HEK293 (cell line): ENCODE data around the gene NUDT5.
A peak's percentile ranks its signal among the peaks of the same experiment; 100 is the strongest.

Source experiments
- CTCF ChIA-PET: fragments of 350-600 bp; formaldehyde crosslinking; extraction: SDS; loops from one replicate; lab custom pipeline; 2021; ENCODE audit warnings: antibody characterized with exemption; lab: Yijun Ruan, JAX
- POLR2A ChIA-PET: fragments of 300-600 bp; formaldehyde crosslinking; extraction: SDS; loops from one replicate; lab custom pipeline; 2020; ENCODE audit warnings: antibody characterized with exemption, inconsistent platforms; lab: Yijun Ruan, JAX
- H3K27ac ChIP-seq: fragments of 200-500 bp; sonication (Bioruptor generic); 2 replicates; pipeline ENCODE4 v1.5.1; 2014; ENCODE audit warnings: low read depth, low read length, control low read depth, inconsistent platforms; ENCODE audit errors: extremely low read depth
- H3K36me3 ChIP-seq, 2 experiments: fragments of 200-500 bp in 1 of 2; sonication (Bioruptor generic) in 1 of 2; 1 replicate in 1 of 2; 2 replicates in 1 of 2; pipeline ENCODE4 v1.5.1; 2014 to 2017; ENCODE audit warnings: inconsistent platforms in 2 of 2, low read length in 2 of 2; ENCODE audit not compliant: control insufficient read depth in 2 of 2, insufficient read depth in 1 of 2
- H3K4me1 ChIP-seq: fragments of 200-500 bp; sonication (Bioruptor generic); 2 replicates; pipeline ENCODE4 v1.5.1; 2014; ENCODE audit warnings: mild to moderate bottlenecking, low read length, inconsistent platforms; ENCODE audit not compliant: control insufficient read depth, insufficient read depth
- H3K4me3 ChIP-seq: 2 replicates; pipeline ENCODE4 v1.5.1; 2011; ENCODE audit warnings: low read depth, mild to moderate bottlenecking, control low read depth, low read length, moderate library complexity
- H3K9me3 ChIP-seq: fragments of 200-500 bp; sonication (Bioruptor generic); 2 replicates; pipeline ENCODE4 v1.5.1; 2014; ENCODE audit warnings: low read depth, low read length, inconsistent platforms; ENCODE audit not compliant: control insufficient read depth, insufficient read depth
- BCL11A ChIP-seq: fragments of 450-650 bp; formaldehyde crosslinking; IDR thresholded peaks from 2 replicates; pipeline ENCODE4 v1.5.1; 2016; ENCODE audit warnings: low read depth, missing biosample characterization, missing genetic modification characterization
- GFI1B ChIP-seq: fragments of 450-650 bp; formaldehyde crosslinking; IDR thresholded peaks from 2 replicates; pipeline ENCODE4 v1.5.1; 2016; ENCODE audit warnings: missing biosample characterization, missing genetic modification characterization
- GLI2 ChIP-seq: fragments of 450-650 bp; formaldehyde crosslinking; IDR thresholded peaks from 2 replicates; pipeline ENCODE4; 2017; ENCODE audit warnings: missing biosample characterization, missing genetic modification characterization, low read depth, borderline replicate concordance
- HOXA7 ChIP-seq: sonication (generic); formaldehyde crosslinking; IDR thresholded peaks from 2 replicates; pipeline ENCODE4 v1.8.1; 2022; ENCODE audit warnings: missing genetic modification reagents, borderline replicate concordance
- ZBTB1 ChIP-seq: fragments of 450-650 bp; formaldehyde crosslinking; IDR thresholded peaks from 2 replicates; pipeline ENCODE4 v1.5.1; 2016; ENCODE audit warnings: missing biosample characterization, missing genetic modification characterization
- ZBTB48 ChIP-seq: fragments of 450-650 bp; formaldehyde crosslinking; IDR thresholded peaks from 2 replicates; pipeline ENCODE4 v1.5.1; 2016; ENCODE audit warnings: missing biosample characterization, missing genetic modification characterization
- ZFP37 ChIP-seq: fragments of 450-650 bp; formaldehyde crosslinking; IDR thresholded peaks from 2 replicates; pipeline ENCODE4 v1.5.1; 2016; ENCODE audit warnings: missing biosample characterization, missing genetic modification characterization
- ZNF266 ChIP-seq: fragments of 450-650 bp; formaldehyde crosslinking; IDR thresholded peaks from 2 replicates; pipeline ENCODE4 v1.5.1; 2016; ENCODE audit warnings: missing biosample characterization, missing genetic modification characterization, low read depth
- ZNF366 ChIP-seq: fragments of 450-650 bp; formaldehyde crosslinking; conservative IDR thresholded peaks from 2 replicates; pipeline ENCODE4 v1.5.1; 2016; ENCODE audit warnings: missing biosample characterization, missing genetic modification characterization
- ZNF426 ChIP-seq: fragments of 450-650 bp; formaldehyde crosslinking; IDR thresholded peaks from 2 replicates; pipeline ENCODE4 v1.5.1; 2017; ENCODE audit warnings: missing biosample characterization, missing genetic modification characterization, mild to moderate bottlenecking, inconsistent platforms, moderate library complexity
- ZNF501 ChIP-seq: fragments of 450-650 bp; formaldehyde crosslinking; IDR thresholded peaks from 2 replicates; pipeline ENCODE4 v1.5.1; 2016; ENCODE audit warnings: missing biosample characterization, missing genetic modification characterization
- ZNF654 ChIP-seq: fragments of 450-650 bp; formaldehyde crosslinking; IDR thresholded peaks from 2 replicates; pipeline ENCODE4 v1.5.1; 2016; ENCODE audit warnings: low read depth, missing biosample characterization, missing genetic modification characterization
- ZNF791 ChIP-seq: fragments of 450-650 bp; formaldehyde crosslinking; IDR thresholded peaks from 2 replicates; pipeline ENCODE4 v1.5.1; 2016; ENCODE audit warnings: missing biosample characterization, missing genetic modification characterization
- TF ChIP-seq, protein P1 (sequence below): fragments of 450-650 bp; formaldehyde crosslinking; IDR thresholded peaks from 2 replicates; pipeline ENCODE4 v1.5.1; 2016; ENCODE audit warnings: missing biosample characterization, missing genetic modification characterization
- TF ChIP-seq, protein P2 (sequence below): fragments of 450-650 bp; formaldehyde crosslinking; IDR thresholded peaks from 2 replicates; pipeline ENCODE4 v1.5.1; 2016; ENCODE audit warnings: missing biosample characterization, missing genetic modification characterization, borderline replicate concordance
- TF ChIP-seq, protein P3 (sequence below): fragments of 450-650 bp; formaldehyde crosslinking; IDR thresholded peaks from 2 replicates; pipeline ENCODE4 v1.5.1; 2016; ENCODE audit warnings: missing biosample characterization, missing genetic modification characterization, borderline replicate concordance
- TF ChIP-seq, protein P4 (sequence below): fragments of 450-650 bp; IDR thresholded peaks from 2 replicates; pipeline ENCODE4 v1.5.1; 2018; ENCODE audit warnings: missing biosample characterization, missing genetic modification characterization

NUDT5 gene

DNA sequence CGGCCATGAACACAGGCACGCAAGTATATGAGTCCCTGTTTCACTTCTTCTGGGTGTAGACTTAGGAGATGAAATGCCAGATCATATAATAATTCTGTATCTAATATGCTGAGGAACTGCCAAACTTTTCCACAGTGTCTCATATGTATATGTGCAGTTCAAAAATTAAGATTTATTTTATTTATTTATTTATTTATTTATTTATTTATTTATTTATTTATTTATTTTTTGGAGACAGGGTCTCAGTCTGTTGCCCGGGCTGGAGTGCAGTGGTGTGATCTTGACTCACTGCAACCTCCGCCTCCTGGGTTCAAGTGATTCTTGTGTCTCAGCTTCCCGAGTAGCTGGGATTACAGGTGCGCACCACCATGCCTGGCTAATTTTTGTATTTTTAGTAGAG, 24.2 kb downstream of the NUDT5 start (continued):
- peak; percentile 81 for TF ChIP-seq ZFP37
- 0 out of 2 replicates have a peak, but pooled peaks have one; percentile 62 for TF ChIP-seq ZNF501
- TF ChIP-seq, protein P1, sequence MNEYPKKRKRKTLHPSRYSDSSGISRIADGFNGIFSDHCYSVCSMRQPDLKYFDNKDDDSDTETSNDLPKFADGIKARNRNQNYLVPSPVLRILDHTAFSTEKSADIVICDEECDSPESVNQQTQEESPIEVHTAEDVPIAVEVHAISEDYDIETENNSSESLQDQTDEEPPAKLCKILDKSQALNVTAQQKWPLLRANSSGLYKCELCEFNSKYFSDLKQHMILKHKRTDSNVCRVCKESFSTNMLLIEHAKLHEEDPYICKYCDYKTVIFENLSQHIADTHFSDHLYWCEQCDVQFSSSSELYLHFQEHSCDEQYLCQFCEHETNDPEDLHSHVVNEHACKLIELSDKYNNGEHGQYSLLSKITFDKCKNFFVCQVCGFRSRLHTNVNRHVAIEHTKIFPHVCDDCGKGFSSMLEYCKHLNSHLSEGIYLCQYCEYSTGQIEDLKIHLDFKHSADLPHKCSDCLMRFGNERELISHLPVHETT (tag by site-specific recombination): peak; percentile 84
- TF ChIP-seq ZNF366 (tag by site-specific recombination): peak; percentile 41; the same call in 1 of the 2 replicates
- TF ChIP-seq GFI1B: 0 out of 2 replicates have a peak, but pooled peaks have one; percentile 26
- peak; percentile 65 for TF ChIP-seq ZNF266 (tag by site-specific recombination)
- TF ChIP-seq, protein P2, sequence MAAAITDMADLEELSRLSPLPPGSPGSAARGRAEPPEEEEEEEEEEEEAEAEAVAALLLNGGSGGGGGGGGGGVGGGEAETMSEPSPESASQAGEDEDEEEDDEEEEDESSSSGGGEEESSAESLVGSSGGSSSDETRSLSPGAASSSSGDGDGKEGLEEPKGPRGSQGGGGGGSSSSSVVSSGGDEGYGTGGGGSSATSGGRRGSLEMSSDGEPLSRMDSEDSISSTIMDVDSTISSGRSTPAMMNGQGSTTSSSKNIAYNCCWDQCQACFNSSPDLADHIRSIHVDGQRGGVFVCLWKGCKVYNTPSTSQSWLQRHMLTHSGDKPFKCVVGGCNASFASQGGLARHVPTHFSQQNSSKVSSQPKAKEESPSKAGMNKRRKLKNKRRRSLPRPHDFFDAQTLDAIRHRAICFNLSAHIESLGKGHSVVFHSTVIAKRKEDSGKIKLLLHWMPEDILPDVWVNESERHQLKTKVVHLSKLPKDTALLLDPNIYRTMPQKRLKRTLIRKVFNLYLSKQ (tag by site-specific recombination): peak; percentile 91; the same call in 1 of the 2 replicates
- TF ChIP-seq ZNF791: peak; percentile 53; the same call in 1 of the 2 replicates
- 0 out of 2 replicates have a peak, but pooled peaks have one; percentile 36 for TF ChIP-seq ZBTB1 (tag by site-specific recombination)
- TF ChIP-seq ZNF654 (tag by site-specific recombination): peak; percentile 61
- TF ChIP-seq GLI2 (tag by site-specific recombination): peak; percentile 57; the same call in 1 of the 2 replicates
- TF ChIP-seq, protein P3, sequence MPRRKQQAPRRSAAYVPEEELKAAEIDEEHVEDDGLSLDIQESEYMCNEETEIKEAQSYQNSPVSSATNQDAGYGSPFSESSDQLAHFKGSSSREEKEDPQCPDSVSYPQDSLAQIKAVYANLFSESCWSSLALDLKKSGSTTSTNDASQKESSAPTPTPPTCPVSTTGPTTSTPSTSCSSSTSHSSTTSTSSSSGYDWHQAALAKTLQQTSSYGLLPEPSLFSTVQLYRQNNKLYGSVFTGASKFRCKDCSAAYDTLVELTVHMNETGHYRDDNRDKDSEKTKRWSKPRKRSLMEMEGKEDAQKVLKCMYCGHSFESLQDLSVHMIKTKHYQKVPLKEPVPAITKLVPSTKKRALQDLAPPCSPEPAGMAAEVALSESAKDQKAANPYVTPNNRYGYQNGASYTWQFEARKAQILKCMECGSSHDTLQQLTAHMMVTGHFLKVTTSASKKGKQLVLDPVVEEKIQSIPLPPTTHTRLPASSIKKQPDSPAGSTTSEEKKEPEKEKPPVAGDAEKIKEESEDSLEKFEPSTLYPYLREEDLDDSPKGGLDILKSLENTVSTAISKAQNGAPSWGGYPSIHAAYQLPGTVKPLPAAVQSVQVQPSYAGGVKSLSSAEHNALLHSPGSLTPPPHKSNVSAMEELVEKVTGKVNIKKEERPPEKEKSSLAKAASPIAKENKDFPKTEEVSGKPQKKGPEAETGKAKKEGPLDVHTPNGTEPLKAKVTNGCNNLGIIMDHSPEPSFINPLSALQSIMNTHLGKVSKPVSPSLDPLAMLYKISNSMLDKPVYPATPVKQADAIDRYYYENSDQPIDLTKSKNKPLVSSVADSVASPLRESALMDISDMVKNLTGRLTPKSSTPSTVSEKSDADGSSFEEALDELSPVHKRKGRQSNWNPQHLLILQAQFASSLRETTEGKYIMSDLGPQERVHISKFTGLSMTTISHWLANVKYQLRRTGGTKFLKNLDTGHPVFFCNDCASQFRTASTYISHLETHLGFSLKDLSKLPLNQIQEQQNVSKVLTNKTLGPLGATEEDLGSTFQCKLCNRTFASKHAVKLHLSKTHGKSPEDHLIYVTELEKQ: peak; percentile 30; the same call in 1 of the 2 replicates

DNA sequence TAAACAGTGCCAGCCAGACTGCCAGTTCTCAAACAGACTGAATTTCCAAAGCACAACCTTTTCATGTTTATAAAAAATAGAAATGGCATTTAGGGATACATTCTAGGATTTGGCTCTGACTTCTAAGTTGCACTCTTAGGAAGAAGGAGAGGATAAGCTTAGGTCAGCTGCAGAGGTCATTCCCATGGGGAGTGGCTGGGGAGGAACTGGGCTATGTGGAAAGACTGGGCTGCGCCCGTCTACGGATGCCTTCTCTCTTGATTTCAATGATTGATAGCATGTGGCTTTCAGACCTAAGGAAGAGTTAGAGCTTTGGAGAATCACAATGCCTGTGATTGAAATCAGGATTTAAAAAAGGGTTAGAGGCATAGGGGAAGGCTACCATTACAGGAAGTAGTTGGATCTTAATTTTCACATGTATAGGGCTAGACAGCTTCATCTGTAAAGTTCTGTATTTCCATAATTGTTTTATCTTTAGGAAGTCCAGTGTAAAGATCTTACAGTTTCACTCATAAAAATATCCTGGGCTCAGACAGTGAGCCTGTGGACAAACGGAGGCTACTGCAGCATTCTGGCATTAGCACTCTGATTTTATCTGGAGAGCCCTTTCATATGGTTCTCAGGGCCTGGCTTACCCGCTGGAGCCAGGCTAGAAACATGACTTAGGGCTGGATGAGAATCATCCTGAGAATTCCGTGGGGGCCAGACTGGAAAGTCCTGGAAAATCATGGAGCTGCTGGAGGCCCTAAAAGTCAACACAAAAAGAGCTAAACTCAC, 29.5 kb downstream of the NUDT5 start:
- TF ChIP-seq BCL11A (tag by site-specific recombination) (no peak), ZNF426 (no peak)
- TF ChIP-seq, all 188 proteins: peak for 0
- Histone ChIP-seq H3K36me3 (peaks cover 54 to 95% of the 10 kb centered on the region in 2 experiments), H3K4me1 (no peaks in the 10 kb centered on the region), H3K27ac (no peak overlapping the region), H3K4me3 (no peak overlapping the region), H3K9me3 (no peaks in the 10 kb centered on the region)
- CTCF ChIA-PET: no interaction called here
- POLR2A ChIA-PET: no interaction called here

DNA sequence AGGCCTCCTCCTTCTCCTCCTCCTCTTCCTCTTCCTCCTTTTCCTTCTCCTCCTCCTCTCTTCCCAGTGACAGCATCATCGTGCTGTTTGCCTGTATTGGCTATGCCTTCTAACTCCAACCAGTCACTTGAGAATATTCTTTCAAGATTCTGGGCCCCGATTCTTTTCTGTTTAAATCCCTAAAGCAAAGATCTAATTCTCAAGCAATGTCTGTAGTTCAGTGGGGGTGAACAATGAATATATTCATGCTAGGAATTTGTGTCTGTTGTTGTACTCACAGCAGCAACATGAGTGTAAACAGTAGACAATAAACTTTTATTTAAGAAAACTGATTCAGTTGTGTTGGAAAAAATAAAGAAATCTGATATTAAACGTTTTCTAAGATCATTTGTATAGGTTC, 30.7 kb downstream of the NUDT5 start:
- TF ChIP-seq HOXA7 (CRISPR knock-in tag): no peak
- no peak for TF ChIP-seq ZBTB48 (tag by site-specific recombination)
- TF ChIP-seq, protein P4, sequence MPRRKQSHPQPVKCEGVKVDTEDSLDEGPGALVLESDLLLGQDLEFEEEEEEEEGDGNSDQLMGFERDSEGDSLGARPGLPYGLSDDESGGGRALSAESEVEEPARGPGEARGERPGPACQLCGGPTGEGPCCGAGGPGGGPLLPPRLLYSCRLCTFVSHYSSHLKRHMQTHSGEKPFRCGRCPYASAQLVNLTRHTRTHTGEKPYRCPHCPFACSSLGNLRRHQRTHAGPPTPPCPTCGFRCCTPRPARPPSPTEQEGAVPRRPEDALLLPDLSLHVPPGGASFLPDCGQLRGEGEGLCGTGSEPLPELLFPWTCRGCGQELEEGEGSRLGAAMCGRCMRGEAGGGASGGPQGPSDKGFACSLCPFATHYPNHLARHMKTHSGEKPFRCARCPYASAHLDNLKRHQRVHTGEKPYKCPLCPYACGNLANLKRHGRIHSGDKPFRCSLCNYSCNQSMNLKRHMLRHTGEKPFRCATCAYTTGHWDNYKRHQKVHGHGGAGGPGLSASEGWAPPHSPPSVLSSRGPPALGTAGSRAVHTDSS (tag by site-specific recombination): peak; percentile 72
- Histone ChIP-seq H3K4me3 (no peak overlapping the region), H3K27ac (no peak overlapping the region), H3K36me3 (peaks cover 58 to 93% of the 10 kb centered on the region in 2 experiments), H3K9me3 (no peaks in the 10 kb centered on the region), H3K4me1 (no peaks in the 10 kb centered on the region)
- CTCF ChIA-PET: interaction anchor here (0.6 kb wide), 1 partner anchor 50 kb away, joined by 3 read pairs; no protein-coding TSS in a partner anchor
- POLR2A ChIA-PET: no interaction called here
